KOPT-K1 (cell line): ENCODE measurements around the gene RABGAP1L.

Experiments used
- H3K27ac ChIP-seq: fragments of 200-600 bp; sonication (generic); 2 replicates; pipeline ENCODE4 v1.5.1; 2016; ENCODE audit warnings: antibody characterized with exemption, mild to moderate bottlenecking, low read depth, low read length; ENCODE audit not compliant: poor library complexity, severe bottlenecking
- H3K36me3 ChIP-seq: fragments of 200-600 bp; sonication (generic); 2 replicates; pipeline ENCODE4 v1.5.1; 2017; ENCODE audit warnings: antibody characterized with exemption, mild to moderate bottlenecking, low read length, moderate library complexity; ENCODE audit not compliant: insufficient read depth
- H3K9me3 ChIP-seq: fragments of 200-600 bp; sonication (generic); 2 replicates; pipeline ENCODE4 v1.5.1; 2017; ENCODE audit warnings: antibody characterized with exemption, low read length, mild to moderate bottlenecking; ENCODE audit not compliant: insufficient read depth, poor library complexity, severe bottlenecking

The RABGAP1L gene

GRCh38 chr1:174204697-174205308 is 45.5 kb downstream of the RABGAP1L start:
- H3K36me3 ChIP-seq: no peaks in the 10 kb centered on the region
- no peak overlapping the region for H3K27ac ChIP-seq
- H3K9me3 ChIP-seq: peaks cover 20% of the 10 kb centered on the region

GRCh38 chr1:174206148-174206836 is 47.0 kb downstream of the RABGAP1L start:
- peaks cover 31% of the 10 kb centered on the region for H3K9me3 ChIP-seq
- no peaks in the 10 kb centered on the region for H3K36me3 ChIP-seq
- H3K27ac ChIP-seq: no peak overlapping the region

GRCh38 chr1:174209347-174210187 is 50.2 kb downstream of the RABGAP1L start:
- H3K27ac ChIP-seq: no peak overlapping the region
- peaks cover 29% of the 10 kb centered on the region for H3K9me3 ChIP-seq
- H3K36me3 ChIP-seq: no peaks in the 10 kb centered on the region

GRCh38 chr1:174211486-174211885 is 52.2 kb downstream of the RABGAP1L start:
- Histone ChIP-seq H3K36me3 (no peaks in the 10 kb centered on the region), H3K27ac (no peak overlapping the region), H3K9me3 (peaks cover 29% of the 10 kb centered on the region)

- H3K9me3 ChIP-seq: peaks cover 8% of the 10 kb centered on the region
- no peak overlapping the region for H3K27ac ChIP-seq
- no peaks in the 10 kb centered on the region for H3K36me3 ChIP-seq
Observed at GRCh38 chr1:174215766-174216165, 56.4 kb downstream of the RABGAP1L start.

- Histone ChIP-seq H3K27ac (no peak overlapping the region), H3K36me3 (peaks cover 7% of the 10 kb centered on the region; the same call in 1 of the 2 replicates), H3K9me3 (peaks cover 4% of the 10 kb centered on the region)
Observed at GRCh38 chr1:174217248-174217647, 57.9 kb downstream of the RABGAP1L start.

- Histone ChIP-seq H3K36me3 (peaks cover 12% of the 10 kb centered on the region; the same call in 1 of the 2 replicates), H3K9me3 (peaks cover 10% of the 10 kb centered on the region), H3K27ac (no peak overlapping the region)
Observed at GRCh38 chr1:174217787-174218574, 58.7 kb downstream of the RABGAP1L start.

- H3K9me3 ChIP-seq: peaks cover 10% of the 10 kb centered on the region
- H3K36me3 ChIP-seq: peaks cover 12% of the 10 kb centered on the region; the same call in 1 of the 2 replicates
- no peak overlapping the region for H3K27ac ChIP-seq
Observed at GRCh38 chr1:174218983-174219382, 59.7 kb downstream of the RABGAP1L start.

GRCh38 chr1:174219606-174220370 is 60.5 kb downstream of the RABGAP1L start:
- Histone ChIP-seq H3K9me3 (peaks cover 10% of the 10 kb centered on the region), H3K36me3 (peaks cover 12% of the 10 kb centered on the region; the same call in 1 of the 2 replicates), H3K27ac (no peak overlapping the region)

- Histone ChIP-seq H3K9me3 (peaks cover 10% of the 10 kb centered on the region), H3K36me3 (peaks cover 12% of the 10 kb centered on the region; the same call in 1 of the 2 replicates), H3K27ac (no peak overlapping the region)
Observed at GRCh38 chr1:174221681-174222080, 62.4 kb downstream of the RABGAP1L start.

GRCh38 chr1:174222166-174222949 is 63.0 kb downstream of the RABGAP1L start:
- Histone ChIP-seq H3K27ac (no peak overlapping the region), H3K9me3 (peaks cover 10% of the 10 kb centered on the region)

GRCh38 chr1:174224641-174225040 is 65.3 kb downstream of the RABGAP1L start:
- Histone ChIP-seq H3K36me3 (peaks cover 12% of the 10 kb centered on the region; the same call in 1 of the 2 replicates), H3K9me3 (peaks cover 10% of the 10 kb centered on the region), H3K27ac (no peak overlapping the region)

More at GRCh38 chr1:174222166-174222949, 63.0 kb downstream of the RABGAP1L start:
- peaks cover 12% of the 10 kb centered on the region; the same call in 1 of the 2 replicates for H3K36me3 ChIP-seq

GRCh38 chr1:174225499-174226204 is 66.3 kb downstream of the RABGAP1L start:
- Histone ChIP-seq H3K27ac (no peak overlapping the region), H3K36me3 (peaks cover 12% of the 10 kb centered on the region; the same call in 1 of the 2 replicates), H3K9me3 (peaks cover 10% of the 10 kb centered on the region)
